ENCODE measurements around the gene YTHDF1.

The YTHDF1 gene

DNA sequence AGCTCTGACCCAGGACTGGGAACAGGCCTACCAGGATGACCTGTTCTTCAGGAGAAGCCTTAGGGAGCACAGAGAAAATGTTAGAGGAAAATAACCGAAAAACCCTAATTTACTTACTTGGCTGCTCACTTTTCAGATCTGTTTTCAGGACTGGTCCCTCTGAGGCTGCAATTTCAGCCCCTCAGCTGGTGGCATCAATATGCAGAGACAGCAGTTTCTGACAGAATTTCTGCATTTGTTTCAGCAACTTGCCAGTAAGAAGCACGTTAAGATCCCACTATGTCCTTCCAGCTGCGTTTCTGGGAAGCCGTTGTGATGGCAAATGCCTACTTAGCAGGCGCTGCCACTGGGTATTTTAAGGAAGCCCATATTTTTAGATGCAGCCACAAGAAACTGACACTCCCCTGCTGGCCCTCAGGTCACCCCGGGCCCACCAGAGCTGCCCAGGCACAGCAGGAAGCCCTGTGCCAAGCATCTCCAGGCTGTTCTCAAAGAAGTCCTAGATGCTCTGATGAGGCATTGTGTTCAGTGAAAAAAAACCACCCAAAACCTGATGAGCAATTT lies 7.5 kb downstream of the YTHDF1 start:
- DNase-seq (ENCODE audit: low read depth, low spot score) = no peak

DNA sequence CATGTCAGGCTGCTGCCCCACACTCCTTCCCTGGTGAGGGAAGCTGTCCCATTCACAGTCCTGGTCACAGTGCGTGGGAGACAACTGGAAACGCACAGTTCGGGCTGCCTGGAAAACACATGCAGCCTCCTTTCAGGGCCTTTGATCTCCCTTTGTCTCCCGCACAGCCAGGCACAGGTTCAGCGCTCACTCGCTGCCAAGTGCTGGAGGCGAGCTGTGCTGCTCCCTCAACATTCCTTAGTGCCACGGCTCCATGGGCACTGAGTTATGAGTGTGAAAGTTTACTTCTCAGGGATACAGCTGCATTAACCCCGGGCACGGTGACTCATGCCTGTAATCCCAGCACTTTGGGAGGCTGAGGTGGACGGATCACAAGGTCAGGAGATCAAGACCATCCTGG lies 9.1 kb downstream of the YTHDF1 start:
- no peak for DNase-seq (ENCODE audit: low read depth, low spot score)

DNA sequence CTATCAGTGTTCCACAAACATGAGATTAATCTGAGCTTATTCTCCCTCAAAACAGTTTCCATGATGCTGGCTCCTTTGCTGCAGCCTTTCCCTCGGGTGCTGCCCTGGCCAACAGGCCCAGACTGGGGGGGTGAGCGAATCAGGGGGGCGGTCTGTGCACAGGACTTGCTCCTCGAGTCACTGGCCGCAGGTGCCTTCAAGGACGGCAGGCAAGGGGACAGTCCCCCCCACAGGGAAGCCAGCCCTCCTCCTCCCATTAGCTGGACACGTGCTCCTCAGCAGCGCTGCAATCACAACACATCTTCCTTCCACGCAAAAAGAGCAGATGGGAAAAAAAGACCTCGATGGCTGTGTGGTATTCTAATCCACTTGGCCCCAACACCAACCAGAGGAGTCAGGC lies 10.0 kb downstream of the YTHDF1 start:
- no peak for DNase-seq (ENCODE audit: low read depth, low spot score)

DNA sequence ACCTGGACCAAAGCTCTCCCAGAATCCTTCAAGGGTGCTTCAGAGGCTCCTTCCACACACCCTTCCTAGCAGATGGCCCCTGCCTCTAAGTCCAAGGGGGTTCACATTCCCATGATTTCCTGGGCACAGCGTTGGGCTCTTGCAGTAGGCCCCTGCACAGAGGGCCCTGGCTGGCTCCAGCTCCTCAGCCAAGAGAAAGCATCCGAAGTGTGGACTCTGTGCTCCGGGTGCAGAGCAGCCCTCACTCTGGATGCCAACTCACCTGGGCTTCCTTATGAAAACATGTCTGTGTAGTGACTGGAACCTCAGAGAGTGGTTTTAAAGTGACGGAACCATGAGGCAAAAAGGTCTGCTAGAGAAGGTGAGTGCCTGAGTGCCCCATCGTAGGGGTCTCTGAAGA lies 11.6 kb downstream of the YTHDF1 start:
- DNase-seq (ENCODE audit: low read depth, low spot score) = no peak

DNA sequence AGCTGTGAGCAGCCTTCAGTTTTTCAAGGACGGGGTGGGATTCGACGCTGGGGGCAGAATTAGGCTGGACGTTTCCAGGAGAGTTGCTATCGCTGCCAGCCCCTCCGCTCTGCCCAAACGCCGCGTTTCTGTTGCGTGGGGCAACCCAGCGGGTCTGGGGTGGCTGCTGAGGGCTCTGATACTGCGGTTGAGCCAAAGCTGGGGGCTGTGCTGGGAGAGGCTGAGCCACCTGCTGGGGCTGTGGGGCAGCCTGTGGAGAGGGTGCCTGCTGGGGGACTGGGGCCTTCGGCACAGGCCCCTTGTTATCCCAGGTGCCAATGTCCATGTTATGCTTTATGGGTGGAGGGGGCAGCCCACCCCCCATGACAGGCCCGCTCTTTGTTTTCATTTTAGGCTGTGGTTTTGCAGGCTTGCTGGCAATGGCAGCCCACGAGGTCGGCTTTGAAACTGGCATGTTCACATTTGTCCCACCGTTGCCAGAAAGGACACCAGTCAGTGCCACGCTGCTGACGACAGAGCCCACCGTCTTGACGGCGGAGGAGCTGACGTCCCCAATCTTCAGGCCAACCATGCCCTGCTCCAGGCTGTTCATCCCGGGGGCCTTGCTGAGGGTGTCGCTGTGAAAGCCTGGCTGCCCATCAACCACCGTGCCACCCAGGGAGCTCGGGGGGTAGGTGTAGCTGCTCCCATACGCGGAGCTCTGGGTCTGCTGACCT lies 13.0 kb downstream of the YTHDF1 start:
- no peak for DNase-seq (ENCODE audit: low read depth, low spot score)

DNA sequence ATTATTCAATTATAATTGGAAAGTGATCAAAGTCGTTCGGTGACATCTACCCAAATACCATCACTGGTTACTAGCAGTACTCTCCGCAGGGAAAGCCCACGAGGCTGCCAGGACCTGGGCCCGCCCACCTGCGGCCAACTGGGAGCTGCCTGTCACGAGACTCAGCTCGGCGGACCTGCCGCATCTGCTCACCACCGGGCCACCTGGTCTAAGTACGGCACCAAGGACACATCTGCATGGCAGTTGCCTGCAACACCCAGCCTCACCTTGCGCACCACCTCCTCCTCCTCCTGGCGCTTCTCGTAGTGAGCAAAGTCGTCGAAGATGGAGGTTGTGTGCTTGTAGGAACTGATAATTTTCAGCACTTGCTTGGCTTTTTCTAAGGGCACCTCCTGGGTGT lies 13.9 kb downstream of the YTHDF1 start:
- no peak for DNase-seq (ENCODE audit: low read depth, low spot score)

DNA sequence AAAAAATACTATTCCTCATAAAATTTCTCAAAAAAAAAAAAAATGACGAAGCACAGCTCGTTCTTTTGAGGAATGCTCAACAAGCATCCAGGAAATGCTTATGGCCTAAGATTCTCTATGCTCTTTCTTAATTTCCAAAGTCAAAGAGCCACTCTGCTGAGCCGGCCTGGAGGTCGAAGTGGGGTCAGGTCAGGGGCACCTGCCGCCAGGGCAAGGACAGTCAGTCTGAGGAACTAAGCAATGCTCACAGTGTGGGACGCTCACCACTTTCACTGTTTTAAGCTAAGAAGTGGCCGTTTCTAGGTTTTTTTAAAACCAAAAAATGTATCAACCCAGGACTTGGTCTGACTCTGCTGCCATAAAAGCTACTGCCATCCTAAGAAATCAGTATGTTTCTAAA lies 17.3 kb downstream of the YTHDF1 start:
- no peak for DNase-seq (ENCODE audit: low read depth, low spot score)

DNA sequence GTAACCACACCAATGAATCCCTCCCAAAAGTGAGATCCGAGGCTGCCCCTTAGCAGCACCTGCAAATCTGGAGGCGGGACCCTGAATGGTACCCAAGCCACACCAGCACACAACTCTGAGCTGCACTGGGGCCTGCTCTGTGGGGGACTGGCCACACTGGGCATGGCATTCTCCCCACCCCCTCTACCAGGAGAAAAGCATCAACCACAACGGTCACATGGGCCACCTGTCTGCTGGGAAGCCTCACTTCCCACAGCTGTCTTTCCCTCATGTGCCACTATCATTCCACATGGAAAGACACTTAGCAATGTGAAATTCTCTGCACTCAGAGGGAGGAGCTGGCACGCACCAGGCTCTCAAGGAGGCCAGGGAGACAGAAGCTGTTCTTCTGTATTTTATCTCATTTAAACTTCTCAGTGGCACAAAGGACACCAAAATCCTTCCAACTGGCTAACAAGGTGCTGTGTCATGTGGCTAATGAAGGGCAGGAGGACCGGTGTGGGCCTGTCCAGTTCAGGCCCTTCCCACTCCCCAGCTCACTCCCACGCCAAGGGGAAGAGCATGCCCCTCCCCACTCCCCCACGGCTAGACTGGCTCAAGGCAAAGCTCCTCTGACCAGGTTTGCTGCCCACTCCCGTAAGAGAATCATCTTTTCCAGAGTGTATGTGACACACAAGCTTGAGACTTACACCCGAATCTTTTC lies 19.0 kb downstream of the YTHDF1 start:
- DNase-seq (ENCODE audit: low read depth, low spot score) = no peak

DNA sequence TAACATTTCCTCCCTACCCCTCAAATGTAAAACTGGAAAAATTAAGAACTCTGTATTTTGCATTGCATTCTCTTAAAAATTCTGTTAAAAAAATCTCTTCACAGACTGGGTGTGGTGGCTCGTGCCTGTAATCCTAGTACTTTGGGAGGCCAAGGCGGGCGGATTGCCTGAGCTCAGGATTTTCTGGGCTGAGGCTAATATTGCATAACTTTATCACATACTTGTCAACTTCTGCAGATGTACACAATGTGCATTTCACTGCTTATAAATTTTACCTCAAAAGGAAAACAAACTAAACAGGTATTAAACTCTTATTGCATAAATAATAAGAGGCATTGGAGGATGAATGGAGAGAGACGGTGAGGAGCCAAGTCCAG lies 21.1 kb downstream of the YTHDF1 start:
- DNase-seq (ENCODE audit: low read depth, low spot score) = no peak

DNA sequence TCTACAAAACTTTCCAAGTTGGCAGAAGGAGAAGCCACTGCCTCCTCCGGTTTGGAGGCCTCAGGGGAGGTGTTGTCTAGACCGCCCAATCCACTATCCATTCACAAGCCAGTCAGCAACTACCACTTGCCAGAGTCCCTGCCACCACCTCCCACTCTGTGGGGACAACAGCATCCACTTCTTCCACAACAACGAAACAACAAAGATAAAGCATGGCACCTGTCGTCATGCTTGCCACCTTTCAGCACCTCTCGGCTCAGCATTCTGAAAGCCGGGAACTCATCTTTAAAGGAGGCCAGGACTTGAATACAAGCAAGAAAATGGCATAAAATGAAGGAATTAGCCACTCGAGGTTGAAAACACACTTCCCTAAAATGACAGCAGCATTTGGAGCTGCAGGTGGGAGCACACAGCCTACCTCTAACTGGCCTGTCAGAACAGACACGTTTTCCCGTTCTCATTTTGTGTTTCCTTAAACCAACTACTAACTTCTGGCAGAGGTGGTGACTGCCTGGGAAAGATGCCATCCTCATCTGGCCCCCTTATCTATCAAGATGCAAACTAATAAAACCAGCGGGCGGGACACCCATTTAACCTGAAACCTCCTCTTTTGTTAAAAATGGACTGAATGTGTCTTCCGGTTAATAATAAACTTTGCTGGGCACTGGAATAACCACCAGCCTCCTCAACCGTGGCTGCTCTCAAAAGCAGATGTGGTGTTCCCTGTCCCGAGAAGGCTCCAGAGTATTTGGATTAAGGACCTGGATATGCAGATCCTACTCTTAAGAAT lies 21.7 kb downstream of the YTHDF1 start:
- DNase-seq (ENCODE audit: low read depth, low spot score) = no peak

DNA sequence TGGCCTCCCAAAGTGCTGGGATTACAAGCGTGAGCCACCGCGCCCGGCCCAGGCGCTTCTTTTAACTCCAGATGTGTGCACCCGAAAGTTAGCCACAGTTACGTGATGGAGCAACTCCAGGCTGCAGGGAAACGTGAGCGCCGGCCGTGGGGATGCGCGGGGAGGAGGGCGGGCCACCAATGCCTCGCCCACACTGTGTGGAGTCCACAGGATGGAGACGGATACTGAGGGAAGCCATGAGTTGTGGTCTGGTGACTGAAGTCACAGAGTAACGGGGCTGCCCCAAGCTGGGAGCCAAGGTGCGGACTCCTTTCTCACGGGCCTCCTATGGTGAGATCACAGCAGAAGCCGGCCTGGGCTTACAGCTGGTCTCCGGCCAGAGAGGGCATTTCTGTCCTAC lies 23.2 kb downstream of the YTHDF1 start:
- no peak for DNase-seq (ENCODE audit: low read depth, low spot score)

DNA sequence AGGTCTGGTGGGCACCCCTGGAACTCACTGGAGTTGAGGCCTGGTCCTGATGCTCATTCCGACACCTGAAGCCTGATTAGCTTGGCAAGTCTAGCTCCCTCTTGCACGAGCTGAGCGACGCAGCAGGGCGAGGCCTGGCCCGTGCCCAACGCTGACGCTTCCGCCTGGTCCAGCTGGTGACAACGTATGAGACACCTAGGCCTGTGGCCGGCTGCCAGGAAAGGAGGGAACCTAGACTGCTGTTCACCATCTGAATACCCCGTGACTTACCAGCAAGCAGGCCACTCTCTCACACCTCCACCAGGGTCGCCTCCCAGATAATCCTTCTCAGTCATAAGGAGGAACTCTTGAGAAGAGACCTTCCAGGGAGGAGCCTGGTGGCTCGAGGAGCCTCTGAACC lies 24.5 kb downstream of the YTHDF1 start:
- DNase-seq (ENCODE audit: low read depth, low spot score) = no peak

DNA sequence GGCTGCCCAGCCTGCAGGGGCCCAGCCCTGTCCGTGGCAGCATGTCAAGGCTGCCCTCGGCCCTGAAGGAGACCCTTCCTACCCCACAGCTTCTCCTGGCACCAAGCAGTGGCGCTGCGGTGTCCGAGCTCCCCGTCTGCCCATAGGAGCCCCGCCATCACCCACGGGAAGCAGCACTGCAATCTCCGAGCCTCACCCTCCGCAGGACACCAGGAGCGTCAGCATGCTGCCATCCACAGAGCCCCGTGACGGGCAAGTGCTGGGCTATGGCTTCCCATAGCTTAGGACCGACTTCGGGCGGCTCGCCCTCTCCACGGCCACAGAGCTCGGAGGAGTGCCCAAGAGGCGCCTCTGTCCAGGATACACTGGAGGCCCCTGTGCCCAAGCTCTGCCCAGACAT lies 25.1 kb downstream of the YTHDF1 start:
- DNase-seq (ENCODE audit: low read depth, low spot score) = no peak

DNA sequence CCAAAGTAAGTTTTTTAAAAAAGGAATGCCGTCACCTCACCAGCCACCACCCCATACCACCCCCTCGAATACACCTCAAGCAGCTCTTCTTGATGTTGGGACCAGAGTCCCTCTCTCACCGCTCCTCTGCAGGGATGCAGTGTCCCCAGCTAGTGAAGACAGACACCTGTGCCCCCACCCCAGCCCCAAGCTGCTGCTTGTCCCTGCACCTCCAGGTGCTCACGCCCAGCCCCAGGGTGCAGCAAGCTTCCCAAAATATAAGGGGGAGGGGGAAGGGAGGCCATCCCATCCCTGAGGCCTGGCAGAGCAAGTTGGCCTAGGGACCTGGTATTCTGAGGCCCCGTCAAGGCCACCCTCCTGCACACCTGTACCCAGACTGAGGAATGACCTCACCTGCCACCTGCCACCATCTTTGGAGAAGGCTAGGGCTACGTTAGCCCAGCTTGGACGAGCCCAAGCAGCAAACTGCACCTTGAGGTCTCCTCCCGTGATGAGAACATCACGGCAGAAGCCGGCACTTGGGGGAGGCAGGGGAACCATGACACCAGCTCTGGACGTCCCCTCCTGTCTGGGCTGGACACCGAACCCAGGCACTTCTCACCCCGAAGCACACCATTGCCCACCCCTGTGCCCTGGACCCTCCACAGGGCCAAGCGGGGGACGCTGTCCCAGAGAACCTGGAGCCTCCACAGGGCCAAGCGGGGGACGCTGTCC lies 25.9 kb downstream of the YTHDF1 start:
- DNase-seq (ENCODE audit: low read depth, low spot score) = no peak

DNA sequence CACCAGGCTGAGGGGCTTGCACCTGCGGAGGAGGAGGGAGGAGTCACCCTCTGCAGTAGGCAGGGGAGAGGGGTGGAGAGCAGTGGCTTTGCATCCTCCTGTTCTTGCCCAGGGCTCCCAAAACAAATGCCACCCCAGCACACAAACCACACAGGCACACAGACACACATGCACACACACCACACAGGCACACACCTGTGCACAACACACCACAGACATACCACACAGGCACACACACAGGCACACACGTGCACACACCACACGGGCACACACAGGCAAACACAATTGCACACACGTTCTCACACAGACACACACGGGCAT lies 26.6 kb downstream of the YTHDF1 start:
- DNase-seq (ENCODE audit: low read depth, low spot score) = no peak

DNA sequence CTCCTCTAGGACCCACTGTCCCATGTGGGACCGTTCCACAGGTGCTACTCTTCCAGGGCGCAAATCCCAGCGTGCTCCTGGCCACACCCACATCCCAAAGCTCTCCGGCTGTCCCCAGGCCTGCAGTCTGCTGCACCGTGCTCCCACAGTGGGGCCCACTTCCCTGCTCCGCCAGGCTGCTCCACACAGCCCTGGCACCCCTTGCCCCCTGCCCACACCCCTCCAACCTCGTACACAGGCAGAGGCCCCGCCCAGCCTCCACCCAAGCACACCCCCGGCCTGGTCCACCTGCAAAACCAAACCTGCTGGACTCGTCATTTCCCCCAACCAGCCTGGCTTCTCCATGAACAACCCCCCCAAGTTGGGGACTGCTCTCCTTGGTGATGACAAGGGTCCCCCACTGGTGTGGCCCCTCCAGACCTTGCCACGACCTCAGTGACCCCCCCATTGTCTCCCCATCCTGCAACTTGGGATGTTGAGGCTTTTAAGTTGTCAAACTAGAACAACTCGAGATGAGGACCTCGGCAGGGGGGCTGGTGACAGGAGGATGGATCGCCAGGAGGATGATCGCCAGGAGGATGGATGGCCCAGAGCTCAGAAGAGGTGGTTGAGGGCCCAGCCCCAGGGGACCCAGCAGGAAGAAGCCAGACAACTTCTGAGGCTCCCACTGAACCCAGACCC lies 27.1 kb downstream of the YTHDF1 start:
- DNase-seq (ENCODE audit: low read depth, low spot score) = no peak

DNA sequence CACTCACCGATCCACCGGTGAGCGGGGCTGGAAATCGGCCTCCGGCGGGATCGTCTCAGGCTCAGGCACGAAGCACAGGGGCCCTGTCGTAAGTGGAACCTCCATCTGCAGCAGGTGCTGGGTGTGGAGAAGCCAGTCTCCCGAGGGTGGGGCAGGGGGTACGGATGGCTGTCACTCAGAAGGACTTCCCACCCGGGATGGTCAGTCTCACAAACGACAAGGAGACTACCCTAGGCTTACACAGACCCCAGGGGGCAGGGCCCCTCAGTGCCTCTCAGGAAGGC lies 27.8 kb downstream of the YTHDF1 start:
- DNase-seq (ENCODE audit: low read depth, low spot score) = no peak

DNA sequence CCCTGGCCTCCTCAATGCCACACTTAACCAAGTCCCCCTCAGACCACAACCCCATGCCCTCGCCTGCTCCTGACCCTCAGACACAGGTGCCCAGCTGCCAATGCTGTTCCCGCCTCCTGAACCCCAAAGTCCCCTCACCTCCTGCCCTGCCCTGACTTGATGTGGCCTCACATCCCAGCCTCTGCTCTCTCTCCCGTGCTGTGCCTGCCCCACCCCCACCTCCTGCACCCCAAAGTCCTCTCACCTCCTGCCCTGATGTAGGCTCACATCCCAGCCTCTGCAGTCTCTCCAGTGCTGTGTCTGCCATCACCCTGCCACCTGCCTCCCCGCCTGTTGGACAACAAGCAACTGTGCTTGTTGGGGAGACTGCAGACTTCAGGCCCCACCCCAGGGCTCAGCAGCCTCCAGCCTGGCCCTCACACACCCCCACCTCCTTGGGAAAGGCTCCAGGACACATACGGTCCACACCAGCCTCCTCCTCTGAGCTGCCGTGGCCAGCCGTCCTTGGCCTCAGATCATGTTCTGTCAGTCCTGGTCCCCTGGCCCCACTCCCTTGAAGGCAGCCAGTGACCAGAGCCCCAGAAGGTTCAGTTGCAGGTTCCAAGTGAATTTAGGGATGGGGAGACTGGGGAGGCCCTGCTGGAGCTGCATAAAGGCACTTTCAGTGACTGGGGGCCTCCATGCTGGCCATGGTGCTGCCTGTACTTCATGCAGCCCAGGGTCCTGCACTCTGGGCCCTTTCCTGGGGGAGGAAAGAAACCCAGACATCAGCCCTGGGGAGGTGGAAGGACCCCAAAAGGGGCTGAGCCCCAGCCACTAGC lies 28.4 kb downstream of the YTHDF1 start:
- DNase-seq (ENCODE audit: low read depth, low spot score) = no peak

DNA sequence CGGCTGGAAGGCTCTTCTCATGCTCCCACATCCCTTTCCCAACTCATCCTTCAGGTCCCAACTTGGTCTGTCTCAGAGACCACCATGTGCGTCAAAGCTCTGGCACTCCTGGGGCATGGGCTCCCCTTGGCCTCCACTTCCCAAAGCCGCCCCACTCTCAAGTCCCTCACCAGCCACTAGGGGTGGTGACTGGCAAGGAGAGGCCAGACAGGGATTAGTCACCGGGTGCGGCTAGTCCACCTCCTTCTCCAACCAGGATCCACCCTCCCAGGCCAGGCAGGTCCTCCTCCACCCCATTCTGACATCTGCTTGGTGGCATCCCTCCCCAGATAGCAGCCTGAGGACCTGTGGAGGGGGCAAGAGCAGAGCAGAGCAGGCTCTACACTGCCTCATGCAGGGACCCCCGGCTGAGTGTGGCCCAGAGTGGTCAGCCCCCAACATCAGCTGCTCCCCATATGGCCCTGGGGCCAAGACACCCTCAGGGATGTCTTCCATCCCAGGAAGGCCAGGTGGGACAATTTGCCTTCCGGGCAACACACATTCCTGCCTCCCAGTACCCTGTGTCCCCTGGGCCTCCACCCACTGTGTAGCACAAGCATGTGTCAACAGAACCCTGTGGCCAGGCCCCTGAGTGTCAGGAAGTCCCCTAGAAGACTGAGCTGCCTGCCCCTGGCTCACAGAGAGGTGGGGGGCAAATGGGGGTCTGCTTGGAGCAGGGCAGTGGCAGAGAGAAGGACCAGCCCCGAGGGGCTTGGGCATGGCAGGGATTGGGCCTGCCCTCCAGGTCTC lies 29.2 kb downstream of the YTHDF1 start:
- DNase-seq (ENCODE audit: low read depth, low spot score) = no peak

DNA sequence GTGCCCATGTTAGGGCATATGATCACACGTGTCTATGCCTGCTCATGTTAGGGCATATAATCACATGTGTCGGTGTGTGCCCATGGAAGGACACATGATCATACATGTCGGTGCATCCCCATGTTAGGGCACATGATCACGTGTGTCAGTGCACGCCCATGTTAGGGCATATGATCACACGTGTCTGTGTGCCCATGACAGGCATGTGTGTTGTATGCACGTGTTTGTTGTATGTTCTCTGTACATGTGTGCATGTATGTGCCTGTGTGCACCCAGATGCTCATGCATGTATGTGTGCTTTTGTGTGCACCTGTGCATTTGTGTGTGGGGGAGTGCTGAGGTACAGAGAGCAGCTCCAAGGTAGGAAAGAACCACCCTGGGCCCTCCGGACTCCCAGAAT lies 29.8 kb downstream of the YTHDF1 start:
- no peak for DNase-seq (ENCODE audit: low read depth, low spot score)

Data from activated naive CD8-positive, alpha-beta T cell treated with anti-CD3 and anti-CD28 coated beads, Interleukin-2, amount 50 U/mL, for 16 hours (primary cell).